H9 (cell line): ENCODE results near the gene LTBP2. TPM values are rescaled to one million over a fixed set of nuclear protein-coding genes. Genes with fewer than 3 reads are reported as not detected.
A peak's percentile ranks its signal among the peaks of the same experiment; 100 is the strongest.

Source experiments
- DNase-seq: peaks from one replicate; pipeline ENCODE4 v3.0.0-alpha.2; 2017
- H2AFZ ChIP-seq: one replicate; pipeline ENCODE4 v1.6.1; 2013; ENCODE audit warnings: mild to moderate bottlenecking, low read length, control low read depth, moderate library complexity
- H2AK5ac ChIP-seq: 2 replicates; pipeline ENCODE4 v1.6.1; 2013; ENCODE audit warnings: low read length, control low read depth, mixed read lengths; ENCODE audit not compliant: insufficient read length
- H2BK120ac ChIP-seq: one replicate; pipeline ENCODE4 v1.6.1; 2013; ENCODE audit warnings: low read depth, mild to moderate bottlenecking, low read length, control low read depth, inconsistent platforms; ENCODE audit not compliant: poor library complexity, severe bottlenecking
- H2BK12ac ChIP-seq: 2 replicates; pipeline ENCODE4 v1.6.1; 2013; ENCODE audit warnings: low read length, control low read depth, mixed read lengths, low read depth; ENCODE audit not compliant: insufficient read length
- H2BK15ac ChIP-seq: 2 replicates; pipeline ENCODE4 v1.6.1; 2013; ENCODE audit warnings: low read depth, low read length, control low read depth
- H2BK20ac ChIP-seq: one replicate; pipeline ENCODE4 v1.6.1; 2013; ENCODE audit warnings: low read depth, mild to moderate bottlenecking, low read length, control low read depth, inconsistent platforms; ENCODE audit not compliant: poor library complexity, severe bottlenecking
- H2BK5ac ChIP-seq: 2 replicates; pipeline ENCODE4 v1.6.1; 2013; ENCODE audit warnings: low read length, control low read depth, mixed read lengths; ENCODE audit not compliant: insufficient read length
- H3K14ac ChIP-seq: 2 replicates; pipeline ENCODE4 v1.6.1; 2013; ENCODE audit warnings: low read length, control low read depth; ENCODE audit not compliant: insufficient read depth
- H3K18ac ChIP-seq: 2 replicates; pipeline ENCODE4 v1.6.1; 2013; ENCODE audit warnings: low read depth, mild to moderate bottlenecking, mixed read lengths, low read length, control low read depth; ENCODE audit not compliant: insufficient read length
- H3K23ac ChIP-seq: 2 replicates; pipeline ENCODE4 v1.6.1; 2013; ENCODE audit warnings: low read length, control low read depth, mixed read lengths, low read depth; ENCODE audit not compliant: insufficient read length
- H3K23me2 ChIP-seq: 2 replicates; pipeline ENCODE4 v1.6.1; 2013; ENCODE audit warnings: low read depth, mild to moderate bottlenecking, mixed read lengths, low read length, control low read depth; ENCODE audit not compliant: insufficient read length, poor library complexity, severe bottlenecking
- H3K27ac ChIP-seq: 2 replicates; pipeline ENCODE4 v1.5.1; 2013; ENCODE audit warnings: low read length, control low read depth, mixed read lengths, low read depth; ENCODE audit not compliant: insufficient read length
- H3K27me3 ChIP-seq: 2 replicates; pipeline ENCODE4 v1.6.1; 2013; ENCODE audit warnings: low read length, control low read depth, inconsistent platforms; ENCODE audit not compliant: insufficient read depth
- H3K4ac ChIP-seq: 2 replicates; pipeline ENCODE4 v1.6.1; 2013; ENCODE audit warnings: low read depth, mild to moderate bottlenecking, control low read depth, inconsistent platforms, low read length, moderate library complexity
- H3K4me1 ChIP-seq: 2 replicates; pipeline ENCODE4 v1.6.1; 2013; ENCODE audit warnings: low read length, control low read depth, inconsistent platforms; ENCODE audit not compliant: insufficient read depth
- H3K4me2 ChIP-seq: 2 replicates; pipeline ENCODE4 v1.6.1; 2013; ENCODE audit warnings: low read length, control low read depth, mixed read lengths; ENCODE audit not compliant: insufficient read length, insufficient read depth
- H3K56ac ChIP-seq: 2 replicates; pipeline ENCODE4 v1.6.1; 2013; ENCODE audit warnings: low read depth, mild to moderate bottlenecking, mixed read lengths, low read length, control low read depth; ENCODE audit not compliant: insufficient read length
- H3K79me1 ChIP-seq: 2 replicates; pipeline ENCODE4 v1.6.1; 2013; ENCODE audit warnings: low read depth, mild to moderate bottlenecking, moderate library complexity, low read length, control low read depth, inconsistent platforms; ENCODE audit not compliant: insufficient read depth, poor library complexity, severe bottlenecking
- H3K79me2 ChIP-seq: 2 replicates; pipeline ENCODE4 v1.6.1; 2013; ENCODE audit warnings: low read length, control low read depth, inconsistent platforms; ENCODE audit not compliant: insufficient read depth
- H3K9ac ChIP-seq: 2 replicates; pipeline ENCODE4 v1.6.1; 2013; ENCODE audit warnings: low read length, control low read depth, mixed read lengths; ENCODE audit not compliant: insufficient read length; ENCODE audit errors: extremely low read depth
- H3K9me3 ChIP-seq: one replicate; pipeline ENCODE4 v1.6.1; 2013; ENCODE audit warnings: low read depth, low read length, inconsistent platforms; ENCODE audit not compliant: control insufficient read depth
- H3T11ph ChIP-seq: one replicate; pipeline ENCODE4 v1.6.1; 2013; ENCODE audit warnings: mild to moderate bottlenecking, low read length, control low read depth, inconsistent platforms
- H4K20me1 ChIP-seq: one replicate; pipeline ENCODE4 v1.6.1; 2013; ENCODE audit not compliant: control insufficient read depth, insufficient read length, insufficient read depth
- H4K5ac ChIP-seq: 2 replicates; pipeline ENCODE4 v1.6.1; 2013; ENCODE audit warnings: low read depth, mild to moderate bottlenecking, mixed read lengths, low read length, control low read depth; ENCODE audit not compliant: insufficient read length
- H4K8ac ChIP-seq: replicated peaks from 2 replicates; pipeline ENCODE4 v1.6.1; 2013; ENCODE audit warnings: low read length, control low read depth, mixed read lengths, low read depth; ENCODE audit not compliant: insufficient read length
- H4K91ac ChIP-seq: 2 replicates; pipeline ENCODE4 v1.6.1; 2013; ENCODE audit warnings: low read depth, mild to moderate bottlenecking, moderate library complexity, mixed read lengths, low read length, control low read depth; ENCODE audit not compliant: insufficient read length
- H3K27ac Mint-ChIP-seq, 3 experiments: 2 replicates in 2 of 3; 3 replicates in 1 of 3; pipeline ENCODE4 v1.8.0; 2020 to 2021; ENCODE audit warnings: mixed read lengths in 3 of 3, mild to moderate bottlenecking in 1 of 3, moderate library complexity in 1 of 3
- H3K27me3 Mint-ChIP-seq: 2 replicates; pipeline ENCODE4 v1.8.0; 2021; ENCODE audit warnings: low read depth, mild to moderate bottlenecking, moderate library complexity, mixed read lengths
- H3K36me3 Mint-ChIP-seq, 3 experiments: 2 replicates in 2 of 3; 3 replicates in 1 of 3; pipeline ENCODE4 v1.8.0; 2020 to 2021; ENCODE audit warnings: low read depth in 3 of 3, mixed read lengths in 3 of 3; ENCODE audit not compliant: insufficient read depth in 1 of 3
- H3K4me1 Mint-ChIP-seq, 2 experiments: 2 replicates each; pipeline ENCODE4 v1.8.0; 2020; ENCODE audit warnings: mixed read lengths in 2 of 2
- H3K4me3 Mint-ChIP-seq, 2 experiments: 2 replicates in 1 of 2; 3 replicates in 1 of 2; pipeline ENCODE4 v1.8.0; 2020 to 2021; ENCODE audit warnings: mild to moderate bottlenecking in 2 of 2, mixed read lengths in 2 of 2, moderate library complexity in 1 of 2
- H3K9me3 Mint-ChIP-seq, 2 experiments: 2 replicates in 1 of 2; 3 replicates in 1 of 2; pipeline ENCODE4 v1.8.0; 2020; ENCODE audit warnings: mild to moderate bottlenecking in 2 of 2, mixed read lengths in 2 of 2, moderate library complexity in 1 of 2
- CTCF ChIP-seq: fragments of 200-600 bp; sonication (generic); conservative IDR thresholded peaks from 3 replicates; pipeline ENCODE4 v1.8.0; 2021; ENCODE audit warnings: antibody characterized with exemption, mild to moderate bottlenecking
- WGBS: extraction: QIAGEN DNeasy Blood & Tissue Kit; methylation state at CpG from one replicate; pipeline ENCODE4 v1.1.7; 2013; ENCODE audit warnings: missing lambda C conversion rate, low lambda C conversion rate, mixed read lengths; ENCODE audit not compliant: insufficient read length; ENCODE audit errors: extremely low coverage; 5-methylcytosine and 5-hydroxymethylcytosine counted together
- total RNA-seq: library from RNA; stranded (reverse); gene quantifications from 2 replicates; pipeline ENCODE4 v1.2.1, GENCODE V29; 2021

LTBP2 gene
- total RNA-seq, 1 experiment from 2014 or later = 0.77 TPM

GRCh38 chr14:74468513-74468912 is 143.5 kb downstream of the LTBP2 start:
- DNase-seq = no peak
- no CpG with 5 or more reads among the region's 3 CpGs for WGBS
- no peak for TF ChIP-seq CTCF

More at GRCh38 chr14:74468513-74468912, 143.5 kb downstream of the LTBP2 start:
- no peak overlapping the region for H3K18ac ChIP-seq
- H3K27ac ChIP-seq = no peak overlapping the region
- no peak overlapping the region for H2BK5ac ChIP-seq
- H3K23ac ChIP-seq = no peak overlapping the region
- no peaks in the 10 kb centered on the region for H3K79me2 ChIP-seq
- no peaks in the 10 kb centered on the region for H3K9me3 ChIP-seq
- H3T11ph ChIP-seq = no peak overlapping the region
- no peak overlapping the region for H2BK15ac ChIP-seq
- H3K23me2 ChIP-seq = no peaks in the 10 kb centered on the region
- H2BK12ac ChIP-seq = no peak overlapping the region
- Mint-ChIP-seq H3K36me3 (peaks cover 3 to 16% (median 6%) of the 10 kb centered on the region in 3 experiments; a peak in 6 of 7 replicates), H3K4me1 (peaks cover 2 to 11% of the 10 kb centered on the region in 2 experiments), H3K9me3 (no peaks in the 10 kb centered on the region), H3K4me3 (no peak overlapping the region), H3K27ac (peak overlapping the region; percentile 7 to 64 (median 11); a peak in 4 of 7 replicates), H3K27me3 (no peaks in the 10 kb centered on the region)
- H2AFZ ChIP-seq = no peak overlapping the region
- H4K20me1 ChIP-seq = no peaks in the 10 kb centered on the region
- H3K27me3 ChIP-seq = no peaks in the 10 kb centered on the region
- no peak overlapping the region for H4K5ac ChIP-seq
- H3K9ac ChIP-seq = no peak overlapping the region
- no peaks in the 10 kb centered on the region for H3K79me1 ChIP-seq
- H4K8ac ChIP-seq = no peak overlapping the region
- no peak overlapping the region for H3K56ac ChIP-seq
- H3K4me2 ChIP-seq = no peak overlapping the region
- H4K91ac ChIP-seq = no peak overlapping the region
- no peak overlapping the region for H2AK5ac ChIP-seq
- no peak overlapping the region for H3K4ac ChIP-seq
- H2BK120ac ChIP-seq = no peak overlapping the region
- no peaks in the 10 kb centered on the region for H3K4me1 ChIP-seq
- no peak overlapping the region for H3K14ac ChIP-seq
- no peak overlapping the region for H2BK20ac ChIP-seq
